ENCODE data around the gene GALNT10.

DNA sequence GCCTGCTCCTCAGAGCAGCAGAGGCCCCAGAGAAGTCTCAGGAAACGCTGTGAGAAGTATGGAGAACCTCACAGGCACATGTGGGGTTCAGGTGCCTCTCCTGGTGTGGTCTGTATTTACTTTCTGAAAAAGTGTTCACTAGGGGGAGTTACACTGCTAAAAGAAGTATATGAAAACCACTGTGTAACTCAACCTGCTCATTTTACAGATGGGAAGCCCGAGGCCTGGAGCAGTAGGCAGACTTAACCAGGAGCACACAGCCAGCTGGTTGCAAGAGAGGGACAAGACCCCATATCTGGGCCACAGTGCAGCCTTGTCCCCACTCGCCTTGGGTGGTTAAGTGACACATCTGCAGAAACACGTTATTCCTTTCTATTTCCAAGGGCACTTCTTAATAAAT lies 142.5 kb downstream of the GALNT10 start:
- no peak for TF ChIP-seq POLR2A (IDR thresholded peaks at IDR 0.05)
- TF ChIP-seq, protein P1, sequence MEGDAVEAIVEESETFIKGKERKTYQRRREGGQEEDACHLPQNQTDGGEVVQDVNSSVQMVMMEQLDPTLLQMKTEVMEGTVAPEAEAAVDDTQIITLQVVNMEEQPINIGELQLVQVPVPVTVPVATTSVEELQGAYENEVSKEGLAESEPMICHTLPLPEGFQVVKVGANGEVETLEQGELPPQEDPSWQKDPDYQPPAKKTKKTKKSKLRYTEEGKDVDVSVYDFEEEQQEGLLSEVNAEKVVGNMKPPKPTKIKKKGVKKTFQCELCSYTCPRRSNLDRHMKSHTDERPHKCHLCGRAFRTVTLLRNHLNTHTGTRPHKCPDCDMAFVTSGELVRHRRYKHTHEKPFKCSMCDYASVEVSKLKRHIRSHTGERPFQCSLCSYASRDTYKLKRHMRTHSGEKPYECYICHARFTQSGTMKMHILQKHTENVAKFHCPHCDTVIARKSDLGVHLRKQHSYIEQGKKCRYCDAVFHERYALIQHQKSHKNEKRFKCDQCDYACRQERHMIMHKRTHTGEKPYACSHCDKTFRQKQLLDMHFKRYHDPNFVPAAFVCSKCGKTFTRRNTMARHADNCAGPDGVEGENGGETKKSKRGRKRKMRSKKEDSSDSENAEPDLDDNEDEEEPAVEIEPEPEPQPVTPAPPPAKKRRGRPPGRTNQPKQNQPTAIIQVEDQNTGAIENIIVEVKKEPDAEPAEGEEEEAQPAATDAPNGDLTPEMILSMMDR (IDR thresholded peaks at IDR 0.05) = no peak
